T47D (cell line): ENCODE measurements around the gene ZNF761.

Source experiments
- DNase-seq, 2 experiments: peaks; one replicate each; pipeline versions ENCODE4 v3.0.0 to v3.0.0-alpha.2; 2011 to 2012; ENCODE audit warnings: low read depth in 1 of 2, low spot score in 1 of 2
- JUND ChIP-seq: IDR thresholded peaks from 2 replicates; pipeline ENCODE4 v1.6.1; 2012; ENCODE audit warnings: low read depth
- in situ Hi-C: cut with HindIII; loops from 2 replicates; pipeline ENCODE4 v1.10.0; 2016; ENCODE audit warnings: low sequenced_read_pairs, low pct_unique_long_range_greater_than_20kb

ZNF761 gene

GRCh38 chr19:53504885-53505284 lies 73.1 kb downstream of the ZNF761 start:
- no peak for TF ChIP-seq JUND
- in situ Hi-C loops = no loop called here
- no peak for DNase-seq

DNA sequence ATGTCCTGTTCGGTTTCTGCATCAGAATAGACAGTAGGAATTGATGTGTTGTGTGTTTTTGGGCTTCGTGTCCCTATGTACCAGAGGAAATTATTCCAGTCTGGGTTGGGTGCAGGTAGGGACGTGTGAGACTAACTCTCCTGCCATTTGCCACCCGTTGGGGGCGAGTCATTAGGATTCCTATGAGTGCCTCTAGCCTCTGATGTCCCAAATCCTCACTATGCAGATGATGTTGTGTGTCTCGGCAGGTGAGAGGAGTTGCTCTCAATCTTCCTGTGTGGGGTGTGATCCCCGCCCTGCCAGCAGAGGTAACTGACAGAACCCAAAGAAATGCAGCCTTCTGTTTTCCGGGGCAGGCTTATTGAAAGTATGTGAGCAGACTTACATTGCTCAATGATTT lies 74.9 kb downstream of the ZNF761 start:
- DNase-seq = no peak
- in situ Hi-C loops = no loop called here
- TF ChIP-seq JUND = no peak
